Ascending aorta (tissue), 2 donors: ENCODE data around the gene LTBP1. TPM values are rescaled to one million over a fixed set of nuclear protein-coding genes. Genes with fewer than 3 reads are reported as not detected.

ENCODE experiments used
- DNase-seq, 2 donors: peaks; one replicate each; pipeline ENCODE4 v3.0.0-alpha.2; 2019; ENCODE audit warnings: low spot score in 2 of 2
- H3K27ac ChIP-seq, 2 donors: fragments of 200-600 bp; sonication (generic); one replicate each; pipeline ENCODE4 v1.5.1; 2016 to 2017; ENCODE audit warnings: mild to moderate bottlenecking in 1 of 2
- H3K27me3 ChIP-seq: fragments of 200-600 bp; sonication (generic); one replicate; pipeline ENCODE4 v1.5.1; 2017
- H3K36me3 ChIP-seq, 2 donors: fragments of 200-600 bp; sonication (generic); one replicate each; pipeline ENCODE4 v1.5.1; 2016
- H3K4me1 ChIP-seq, 2 donors: fragments of 200-600 bp; sonication (generic); one replicate each; pipeline ENCODE4 v1.5.1; 2016 to 2017; ENCODE audit warnings: mild to moderate bottlenecking in 1 of 2
- H3K4me3 ChIP-seq, 2 donors: fragments of 200-600 bp; sonication (generic); one replicate each; pipeline ENCODE4 v1.5.1; 2016 to 2017; ENCODE audit warnings: mild to moderate bottlenecking in 1 of 2
- H3K9me3 ChIP-seq, 2 donors: fragments of 200-600 bp; sonication (generic); one replicate each; pipeline ENCODE4 v1.5.1; 2016
- CTCF ChIP-seq, 3 experiments: fragments of 200-600 bp in 2 of 3; fragments of 450-650 bp in 1 of 3; sonication (generic) in 2 of 3; IDR thresholded peaks; one replicate each; pipeline ENCODE4 v1.5.1; 2016 to 2019; ENCODE audit warnings: antibody characterized with exemption in 3 of 3, mild to moderate bottlenecking in 1 of 3, moderate library complexity in 1 of 3
- intact Hi-C: fragments of 100-400 bp; cut with DNase I; formaldehyde crosslinking; loops from one replicate; pipeline ENCODE4 v1.15.1; 2023
- total RNA-seq: library from RNA; depleted of rRNA; stranded (reverse); fragments of >200 nt; gene quantifications from one replicate; pipeline ENCODE4 v1.1.0, GENCODE V29; 2016

LTBP1 gene
- total RNA-seq, 1 donor from 2014 or later, result 295 TPM

GRCh38 chr2:33060405-33060804, 113.7 kb downstream of the LTBP1 start:
- intact Hi-C loops, result loop anchor here (5.0 to 10.0 kb wide), 2 partner anchors 152 to 314 kb away; no protein-coding TSS in a partner anchor
- Histone ChIP-seq H3K36me3 (no peaks in the 10 kb centered on the region), H3K4me1 (peaks cover 0 to 6% of the 10 kb centered on the region in 2 donors), H3K27me3 (no peaks in the 10 kb centered on the region), H3K9me3 (no peaks in the 10 kb centered on the region), H3K27ac (peak overlapping the region; percentile 70 to 82), H3K4me3 (peak overlapping the region; percentile 45 to 53)
- TF ChIP-seq CTCF (IDR thresholded peaks at IDR 0.05), result no peak
- DNase-seq, result no peak

- H3K4me1 ChIP-seq, result peaks cover 0 to 11% of the 10 kb centered on the region in 2 donors
- peak overlapping the region; percentile 70 to 82 for H3K27ac ChIP-seq
- H3K36me3 ChIP-seq, result no peaks in the 10 kb centered on the region
- no peak for DNase-seq
- intact Hi-C loops, result loop anchor here (5.0 to 10.0 kb wide), 2 partner anchors 150 to 312 kb away; no protein-coding TSS in a partner anchor
- no peaks in the 10 kb centered on the region for H3K27me3 ChIP-seq
- H3K4me3 ChIP-seq, result peak overlapping the region in 1 of 2 donors; percentile 53
- no peaks in the 10 kb centered on the region for H3K9me3 ChIP-seq
- TF ChIP-seq CTCF (IDR thresholded peaks at IDR 0.05), result no peak
Observed at GRCh38 chr2:33062665-33063250, 116.0 kb downstream of the LTBP1 start.

GRCh38 chr2:33064349-33064801, 117.6 kb downstream of the LTBP1 start:
- H3K4me3 ChIP-seq, result no peak overlapping the region
- intact Hi-C loops, result loop anchor here (5.0 to 10.0 kb wide), 2 partner anchors 148 to 310 kb away; no protein-coding TSS in a partner anchor
- peaks cover 4 to 18% of the 10 kb centered on the region in 2 donors for H3K4me1 ChIP-seq
- TF ChIP-seq CTCF (IDR thresholded peaks at IDR 0.05), result no peak
- H3K27me3 ChIP-seq, result no peaks in the 10 kb centered on the region
- DNase-seq, result no peak
- H3K9me3 ChIP-seq, result no peaks in the 10 kb centered on the region
- peak overlapping the region; percentile 35 to 70 for H3K27ac ChIP-seq
- no peaks in the 10 kb centered on the region for H3K36me3 ChIP-seq

- H3K36me3 ChIP-seq, result no peaks in the 10 kb centered on the region
- H3K27me3 ChIP-seq, result no peaks in the 10 kb centered on the region
- H3K4me3 ChIP-seq, result no peak overlapping the region
- no peak for TF ChIP-seq CTCF (IDR thresholded peaks at IDR 0.05)
- H3K27ac ChIP-seq, result peak overlapping the region; percentile 21 to 31
- H3K4me1 ChIP-seq, result peaks cover 6 to 33% of the 10 kb centered on the region in 2 donors
- no peaks in the 10 kb centered on the region for H3K9me3 ChIP-seq
- DNase-seq, result no peak
- intact Hi-C loops, result loop anchor here (5.0 to 10.0 kb wide), 2 partner anchors 225 to 307 kb away; no protein-coding TSS in a partner anchor
Observed at GRCh38 chr2:33067598-33067997, 120.8 kb downstream of the LTBP1 start.

GRCh38 chr2:33068261-33068660, 121.5 kb downstream of the LTBP1 start:
- H3K36me3 ChIP-seq, result no peaks in the 10 kb centered on the region
- H3K4me3 ChIP-seq, result no peak overlapping the region
- H3K27ac ChIP-seq, result peak overlapping the region; percentile 71 to 83
- H3K9me3 ChIP-seq, result no peaks in the 10 kb centered on the region
- H3K27me3 ChIP-seq, result no peaks in the 10 kb centered on the region
- intact Hi-C loops, result loop anchor here (2.0 to 10.0 kb wide), 3 partner anchors 67 to 307 kb away; no protein-coding TSS in a partner anchor
- DNase-seq, result no peak
- TF ChIP-seq CTCF (IDR thresholded peaks at IDR 0.05), result no peak
- H3K4me1 ChIP-seq, result peaks cover 10 to 36% of the 10 kb centered on the region in 2 donors
